HUES64 (cell line): ENCODE data around the gene GLYATL1B. TPM values are rescaled to one million over a fixed set of nuclear protein-coding genes. Genes with fewer than 3 reads are reported as not detected.
"Not testable (repeated sequence)": the region's sequence is repeated elsewhere in the genome, so short reads cannot be mapped to it uniquely, and the experiment has no call there.

ENCODE experiments used
- H3K27ac ChIP-seq: 2 replicates; pipeline ENCODE4 v1.7.0; 2013; ENCODE audit warnings: low read depth, low read length, inconsistent platforms
- H3K27me3 ChIP-seq: 2 replicates; pipeline ENCODE4 v1.6.1; 2013; ENCODE audit warnings: mild to moderate bottlenecking, low read length; ENCODE audit not compliant: insufficient read depth
- H3K36me3 ChIP-seq: 2 replicates; pipeline ENCODE4 v1.6.1; 2013; ENCODE audit warnings: mild to moderate bottlenecking, low read length; ENCODE audit not compliant: insufficient read depth
- H3K4me1 ChIP-seq: 2 replicates; pipeline ENCODE4 v1.6.1; 2013; ENCODE audit warnings: mild to moderate bottlenecking, low read length, moderate library complexity; ENCODE audit not compliant: insufficient read depth
- H3K4me3 ChIP-seq: 2 replicates; pipeline ENCODE4 v1.5.1; 2013; ENCODE audit warnings: mild to moderate bottlenecking, low read length, moderate library complexity
- H3K9ac ChIP-seq: 2 replicates; pipeline ENCODE4 v1.6.1; 2013; ENCODE audit warnings: mild to moderate bottlenecking, low read depth, low read length
- H3K9me3 ChIP-seq: 2 replicates; pipeline ENCODE4 v1.6.1; 2013; ENCODE audit warnings: low read depth, low read length; ENCODE audit not compliant: insufficient read depth
- WGBS: fragments of 150-250, 120-280 bp; methylation state at CpG from one replicate; pipeline ENCODE4 v1.1.7; 2013; ENCODE audit warnings: missing lambda C conversion rate; 5-methylcytosine and 5-hydroxymethylcytosine counted together
- polyA plus RNA-seq, 2 experiments: library from polyadenylated mRNA; stranded (reverse); fragments of 50-300 nt; gene quantifications; one replicate each; pipeline ENCODE4 v1.2.3, GENCODE V29; 2013

Gene GLYATL1B, protein sequence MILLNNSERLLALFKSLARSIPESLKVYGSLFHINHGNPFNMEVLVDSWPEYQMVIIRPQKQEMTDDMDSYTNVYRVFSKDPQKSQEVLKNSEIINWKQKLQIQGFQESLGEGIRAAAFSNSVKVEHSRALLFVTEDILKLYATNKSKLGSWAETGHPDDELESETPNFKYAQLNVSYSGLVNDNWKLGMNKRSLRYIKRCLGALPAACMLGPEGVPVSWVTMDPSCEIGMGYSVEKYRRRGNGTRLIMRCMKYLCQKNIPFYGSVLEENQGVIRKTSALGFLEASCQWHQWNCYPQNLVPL
- not detected for polyA plus RNA-seq (2013, experiment 1 of 2)
- not detected for polyA plus RNA-seq (2013, experiment 2 of 2)

DNA sequence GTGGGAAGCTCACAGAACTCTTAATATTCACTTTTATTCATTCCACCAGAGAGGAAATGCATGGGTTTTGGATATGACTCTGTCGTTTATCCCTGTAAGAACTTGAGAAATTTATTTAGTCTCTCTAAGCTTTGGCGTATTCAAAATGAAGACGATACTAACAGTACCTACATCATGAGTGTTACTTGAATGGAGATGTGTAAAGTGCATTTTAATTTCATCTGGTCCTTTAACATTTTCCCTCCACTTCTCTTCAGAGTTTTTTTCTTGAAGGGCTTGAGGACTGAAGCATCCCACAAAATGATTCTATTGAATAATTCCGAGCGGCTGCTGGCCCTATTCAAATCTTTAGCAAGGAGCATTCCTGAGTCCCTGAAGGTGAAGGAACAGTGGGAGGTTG lies at the start of gene GLYATL1B:
Gene GLYATL1B, plus strand, starts transcription at position 301 of the 400 bp plus-strand sequence. Its CDS starts 0 bp downstream, at position 301.
- not testable (repeated sequence) for H3K9me3 ChIP-seq, H3K4me3 ChIP-seq, H3K9ac ChIP-seq, H3K36me3 ChIP-seq, H3K4me1 ChIP-seq, H3K27ac ChIP-seq, H3K27me3 ChIP-seq
- 89% methylated on average over 2 of the region's 5 CpGs for WGBS

GRCh38 chr11:59036542-59036941 lies 49.6 kb upstream of the GLYATL1B start:
- H3K9me3 ChIP-seq, result not testable (repeated sequence)

DNA sequence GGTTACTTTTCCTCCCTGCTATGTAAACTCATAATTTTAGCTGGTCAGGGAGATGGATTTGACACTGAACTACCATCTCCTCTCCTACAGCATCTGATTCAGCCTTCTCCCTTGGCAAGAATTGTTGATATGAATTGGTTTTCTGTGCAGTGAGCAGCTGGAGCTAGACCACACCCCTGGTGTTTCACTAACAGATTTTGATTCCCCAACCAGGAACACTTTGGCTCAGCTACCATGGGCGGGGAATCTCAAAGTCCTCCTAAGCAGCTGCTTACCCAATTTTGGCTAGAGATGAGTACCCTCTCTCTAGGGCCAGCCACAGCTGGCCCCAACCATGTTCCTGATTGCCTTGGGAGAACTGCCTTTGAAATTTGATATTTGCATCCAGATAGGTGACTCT lies 48.7 kb upstream of the GLYATL1B start:
- not testable (repeated sequence) for H3K9me3 ChIP-seq, H3K27ac ChIP-seq, H3K9ac ChIP-seq, H3K4me1 ChIP-seq, H3K36me3 ChIP-seq, H3K4me3 ChIP-seq, H3K27me3 ChIP-seq
- 83% methylated on average over 1 of the region's 1 CpG for WGBS

More at GRCh38 chr11:59036542-59036941, 49.6 kb upstream of the GLYATL1B start:
- H3K27me3 ChIP-seq, H3K4me3 ChIP-seq, H3K4me1 ChIP-seq, H3K27ac ChIP-seq, H3K36me3 ChIP-seq, H3K9ac ChIP-seq: not testable (repeated sequence)
- WGBS, result 100% methylated on average over 1 of the region's 2 CpGs

GRCh38 chr11:59040607-59041006 lies 45.5 kb upstream of the GLYATL1B start:
- WGBS, result 85% methylated on average over 3 of the region's 3 CpGs
- no peaks in the 10 kb centered on the region for H3K27me3 ChIP-seq
- H3K4me3 ChIP-seq, result no peak overlapping the region
- H3K36me3 ChIP-seq, result no peaks in the 10 kb centered on the region
- no peaks in the 10 kb centered on the region for H3K4me1 ChIP-seq
- no peak overlapping the region for H3K9ac ChIP-seq
- H3K9me3 ChIP-seq, result no peaks in the 10 kb centered on the region
- H3K27ac ChIP-seq, result no peak overlapping the region

DNA sequence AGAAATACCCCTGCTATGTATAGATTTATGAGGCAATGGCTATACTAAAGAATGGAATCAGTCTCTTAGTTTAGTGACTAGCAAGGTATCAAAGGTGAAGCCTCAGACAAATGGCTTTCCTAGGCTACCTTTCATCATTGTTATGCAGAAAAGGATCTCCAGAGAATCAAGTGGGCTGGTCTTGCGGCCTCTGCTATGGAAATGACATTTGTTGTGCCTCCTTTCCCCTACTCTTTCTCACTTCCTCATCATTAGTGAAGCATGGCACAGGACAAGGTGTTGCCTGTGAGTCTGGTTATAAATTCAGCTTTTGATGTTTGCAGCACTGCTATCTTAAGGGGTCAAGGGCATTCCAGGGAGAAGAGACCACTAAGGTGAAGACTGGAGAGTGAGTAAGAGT lies 34.7 kb upstream of the GLYATL1B start:
- 86% methylated on average over 1 of the region's 1 CpG for WGBS
- H3K36me3 ChIP-seq, H3K9me3 ChIP-seq, H3K4me1 ChIP-seq, H3K27ac ChIP-seq, H3K27me3 ChIP-seq, H3K9ac ChIP-seq, H3K4me3 ChIP-seq: not testable (repeated sequence)

DNA sequence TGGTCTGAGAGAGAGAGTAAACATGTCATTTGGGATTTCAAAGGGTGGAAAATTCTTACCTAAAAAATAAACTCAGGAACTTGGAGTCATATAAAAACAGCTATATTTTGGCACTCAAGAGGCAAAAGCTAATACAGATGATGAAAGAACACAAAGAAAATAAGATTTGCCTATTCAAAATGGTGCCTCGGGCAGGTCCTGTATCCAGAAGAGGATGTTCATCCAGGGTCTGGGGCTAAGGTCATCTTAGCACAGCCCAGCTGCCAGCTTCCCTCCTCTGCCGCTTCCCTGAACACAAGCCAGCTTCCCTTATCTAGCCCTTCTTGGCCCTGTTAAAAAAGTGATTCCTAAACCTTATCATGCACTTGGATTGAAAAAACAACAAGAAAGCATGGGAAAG lies 33.8 kb upstream of the GLYATL1B start:
- not testable (repeated sequence) for H3K9me3 ChIP-seq, H3K9ac ChIP-seq, H3K4me3 ChIP-seq, H3K36me3 ChIP-seq, H3K27ac ChIP-seq, H3K4me1 ChIP-seq, H3K27me3 ChIP-seq
- WGBS, result 100% methylated on average over 2 of the region's 2 CpGs

DNA sequence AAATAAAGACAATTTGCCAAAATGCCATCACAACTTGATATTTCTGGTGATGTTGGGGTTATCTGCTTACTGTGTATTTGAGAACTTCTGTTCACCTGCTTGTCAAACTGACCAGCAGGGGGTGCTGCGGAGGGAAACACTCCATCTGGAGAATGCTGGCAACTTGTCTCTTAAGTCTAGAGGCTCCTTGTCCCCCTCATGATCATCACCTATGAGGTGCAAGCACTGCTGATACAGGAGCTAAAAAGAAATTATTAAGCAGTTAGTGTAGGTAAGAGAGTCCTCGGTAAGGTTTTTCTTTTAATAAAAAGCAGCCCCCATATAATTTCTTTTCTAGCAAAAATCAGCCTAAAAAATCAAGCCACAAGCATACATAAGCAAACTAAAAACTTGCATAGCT lies 32.7 kb upstream of the GLYATL1B start:
- Histone ChIP-seq H3K4me3 (no peak overlapping the region), H3K27me3 (no peaks in the 10 kb centered on the region), H3K9me3 (no peaks in the 10 kb centered on the region), H3K9ac (no peak overlapping the region), H3K27ac (no peak overlapping the region), H3K4me1 (peaks cover 8% of the 10 kb centered on the region), H3K36me3 (no peaks in the 10 kb centered on the region)
- WGBS, result 0% methylated on average over 1 of the region's 2 CpGs

DNA sequence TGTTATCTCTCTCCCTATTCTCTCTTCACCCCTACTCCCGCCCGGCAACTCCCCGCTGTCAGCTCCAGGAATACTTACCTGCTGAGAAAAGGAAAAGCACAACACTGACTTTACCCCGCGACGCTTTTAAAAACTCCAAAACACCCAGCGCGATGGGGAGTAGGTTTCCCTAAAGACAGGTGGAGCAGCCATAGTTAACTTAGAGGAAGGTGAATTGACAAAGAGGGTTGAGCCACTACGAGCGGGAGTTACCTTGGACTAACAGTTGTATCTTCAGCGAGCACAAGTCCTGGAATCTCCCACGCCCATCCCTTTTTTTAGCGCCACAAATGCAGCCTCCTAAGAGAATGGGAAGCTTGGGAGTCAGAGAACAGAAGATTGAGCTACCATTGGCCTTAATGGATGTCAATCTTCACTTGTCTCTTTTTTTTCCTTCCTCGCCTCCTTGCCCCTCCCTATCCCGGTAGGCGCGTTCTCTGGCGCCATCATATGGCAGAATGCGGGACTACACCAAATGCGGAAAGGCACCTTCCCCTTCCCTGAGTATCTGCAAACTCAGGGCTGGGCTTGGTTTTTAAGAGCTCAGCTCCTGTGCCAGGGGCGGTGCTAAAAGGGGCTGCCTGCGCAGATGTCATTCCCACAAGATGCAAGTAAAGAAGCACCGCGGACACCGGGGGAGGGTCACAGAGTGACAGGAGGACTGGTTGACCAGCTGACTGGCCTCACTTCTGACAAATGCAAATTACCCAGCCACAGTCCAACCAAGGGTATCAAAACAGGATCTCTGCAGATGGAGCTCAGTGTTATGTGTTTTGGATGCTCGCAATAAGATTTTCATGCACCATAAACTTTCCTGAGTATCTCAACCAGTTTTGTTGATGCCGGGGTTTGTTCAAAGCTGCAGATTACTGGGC lies 27.7 kb upstream of the GLYATL1B start:
- not testable (repeated sequence) for H3K27ac ChIP-seq, H3K27me3 ChIP-seq, H3K36me3 ChIP-seq, H3K4me1 ChIP-seq, H3K9me3 ChIP-seq
- Histone ChIP-seq H3K9ac (0 out of 2 replicates have a peak overlapping the region, but pooled peaks have one; percentile 45), H3K4me3 (peak overlapping the region; percentile 61)
- WGBS, result 12% methylated on average over 24 of the region's 27 CpGs

DNA sequence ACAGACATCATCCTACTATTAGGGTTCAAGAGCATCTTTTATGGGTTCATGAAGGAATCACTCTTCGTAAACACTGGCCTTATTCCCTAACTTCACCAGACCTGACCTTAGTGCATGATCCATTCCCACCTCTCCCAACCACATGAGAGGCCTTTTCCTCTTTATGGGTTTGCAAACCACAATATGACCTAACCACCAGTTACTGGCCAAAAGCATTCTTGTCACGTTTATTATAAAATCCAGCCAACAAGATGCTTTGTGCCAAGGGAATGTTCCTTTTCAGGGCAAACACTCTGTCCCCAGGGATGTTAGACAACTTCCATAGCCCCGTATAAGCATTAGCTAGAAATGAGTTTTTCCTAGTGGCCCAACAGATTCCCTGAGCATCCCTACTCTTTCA lies 26.0 kb upstream of the GLYATL1B start:
- H3K4me1 ChIP-seq, H3K27me3 ChIP-seq, H3K36me3 ChIP-seq, H3K4me3 ChIP-seq, H3K9me3 ChIP-seq, H3K9ac ChIP-seq, H3K27ac ChIP-seq: not testable (repeated sequence)
- WGBS, result 95% methylated on average over 3 of the region's 3 CpGs

DNA sequence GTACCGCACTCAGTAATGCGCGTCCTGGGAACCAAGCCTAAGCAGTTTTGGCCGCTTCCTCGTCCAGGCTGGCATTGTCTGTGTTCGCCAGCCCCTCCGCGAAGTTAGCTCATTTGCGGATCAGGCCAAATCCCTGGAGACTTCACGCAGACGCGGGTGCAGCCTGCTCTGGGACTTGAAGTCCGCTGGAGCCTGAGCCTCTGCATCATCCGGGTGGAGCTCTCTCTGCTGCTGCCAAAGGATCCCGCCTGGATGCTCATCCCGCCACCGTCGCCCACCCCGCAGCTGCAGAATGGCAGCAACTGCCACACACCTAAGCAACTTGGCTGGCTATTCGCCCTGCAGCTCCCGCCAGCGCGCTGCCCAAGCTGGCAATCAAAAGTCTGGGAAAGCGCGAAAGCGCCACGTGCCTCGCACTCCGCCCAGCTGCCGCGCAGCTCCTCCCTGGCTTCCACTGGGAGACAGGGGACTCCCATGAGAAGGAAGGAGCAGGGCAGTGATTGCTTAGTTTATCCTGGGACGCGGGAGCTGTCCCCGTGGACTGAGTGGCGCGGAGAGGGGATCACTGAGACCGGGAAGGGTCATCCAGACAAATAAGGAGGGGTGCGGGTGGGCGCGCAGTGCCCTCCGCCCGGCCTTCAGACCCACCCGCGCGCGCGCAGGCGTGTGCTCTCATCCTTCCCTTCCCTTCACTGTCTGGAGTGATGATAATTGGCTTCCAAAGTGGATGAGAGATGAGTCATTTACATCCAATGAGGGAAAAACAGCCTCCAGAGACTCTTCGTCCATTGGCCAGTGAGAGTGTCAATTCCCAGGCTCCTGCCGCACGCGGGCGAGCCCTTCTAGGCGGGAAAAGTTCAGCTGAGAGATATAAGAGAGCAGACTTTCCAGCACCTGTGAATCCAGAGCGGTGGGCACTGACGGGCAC lies 23.2 kb upstream of the GLYATL1B start:
- no peaks in the 10 kb centered on the region for H3K27me3 ChIP-seq
- H3K4me1 ChIP-seq, result no peaks in the 10 kb centered on the region
- H3K9ac ChIP-seq, result no peak overlapping the region
- H3K9me3 ChIP-seq, result no peaks in the 10 kb centered on the region
- no peak overlapping the region for H3K27ac ChIP-seq
- no peak overlapping the region for H3K4me3 ChIP-seq
- 95% methylated on average over 56 of the region's 56 CpGs for WGBS
- no peaks in the 10 kb centered on the region for H3K36me3 ChIP-seq
